ENCODE data around the gene CCIN. TPM values are rescaled to one million over a fixed set of nuclear protein-coding genes. Genes with fewer than 3 reads are reported as not detected.

Gene CCIN
- total RNA-seq, 4 donors from 2014 or later = not detected

- peaks cover 9 to 67% (median 24%) of the 10 kb centered on the region in 4 donors for H3K4me1 ChIP-seq
- no peaks in the 10 kb centered on the region for H3K9me3 ChIP-seq
- H3K4me3 ChIP-seq = no peak overlapping the region
- peak overlapping the region in 3 of 4 donors; percentile 6 to 83 (median 31) for H3K27ac ChIP-seq
- no peaks in the 10 kb centered on the region for H3K36me3 ChIP-seq
- no peaks in the 10 kb centered on the region for H3K27me3 ChIP-seq
- TF ChIP-seq POLR2A (IDR thresholded peaks at IDR 0.05) = no peak
- TF ChIP-seq, protein P1, sequence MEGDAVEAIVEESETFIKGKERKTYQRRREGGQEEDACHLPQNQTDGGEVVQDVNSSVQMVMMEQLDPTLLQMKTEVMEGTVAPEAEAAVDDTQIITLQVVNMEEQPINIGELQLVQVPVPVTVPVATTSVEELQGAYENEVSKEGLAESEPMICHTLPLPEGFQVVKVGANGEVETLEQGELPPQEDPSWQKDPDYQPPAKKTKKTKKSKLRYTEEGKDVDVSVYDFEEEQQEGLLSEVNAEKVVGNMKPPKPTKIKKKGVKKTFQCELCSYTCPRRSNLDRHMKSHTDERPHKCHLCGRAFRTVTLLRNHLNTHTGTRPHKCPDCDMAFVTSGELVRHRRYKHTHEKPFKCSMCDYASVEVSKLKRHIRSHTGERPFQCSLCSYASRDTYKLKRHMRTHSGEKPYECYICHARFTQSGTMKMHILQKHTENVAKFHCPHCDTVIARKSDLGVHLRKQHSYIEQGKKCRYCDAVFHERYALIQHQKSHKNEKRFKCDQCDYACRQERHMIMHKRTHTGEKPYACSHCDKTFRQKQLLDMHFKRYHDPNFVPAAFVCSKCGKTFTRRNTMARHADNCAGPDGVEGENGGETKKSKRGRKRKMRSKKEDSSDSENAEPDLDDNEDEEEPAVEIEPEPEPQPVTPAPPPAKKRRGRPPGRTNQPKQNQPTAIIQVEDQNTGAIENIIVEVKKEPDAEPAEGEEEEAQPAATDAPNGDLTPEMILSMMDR (IDR thresholded peaks at IDR 0.05) = no peak
- no peak for DNase-seq
These were observed 27.4 kb upstream of the CCIN start for GRCh38 chr9:36141761-36142160.

- H3K4me3 ChIP-seq = peak overlapping the region; percentile 9 to 38 (median 28)
- no peak for DNase-seq
- H3K36me3 ChIP-seq = no peaks in the 10 kb centered on the region
- H3K4me1 ChIP-seq = peaks cover 9 to 70% (median 24%) of the 10 kb centered on the region in 4 donors
- H3K9me3 ChIP-seq = no peaks in the 10 kb centered on the region
- H3K27me3 ChIP-seq = no peaks in the 10 kb centered on the region
- peak overlapping the region; percentile 79 to 85 (median 82) for H3K27ac ChIP-seq
- TF ChIP-seq, protein P1 (IDR thresholded peaks at IDR 0.05) = peak in 1 of 6 experiments; percentile 4
- no peak for TF ChIP-seq POLR2A (IDR thresholded peaks at IDR 0.05)
These were observed 26.5 kb upstream of the CCIN start for GRCh38 chr9:36142510-36143244.

DNA sequence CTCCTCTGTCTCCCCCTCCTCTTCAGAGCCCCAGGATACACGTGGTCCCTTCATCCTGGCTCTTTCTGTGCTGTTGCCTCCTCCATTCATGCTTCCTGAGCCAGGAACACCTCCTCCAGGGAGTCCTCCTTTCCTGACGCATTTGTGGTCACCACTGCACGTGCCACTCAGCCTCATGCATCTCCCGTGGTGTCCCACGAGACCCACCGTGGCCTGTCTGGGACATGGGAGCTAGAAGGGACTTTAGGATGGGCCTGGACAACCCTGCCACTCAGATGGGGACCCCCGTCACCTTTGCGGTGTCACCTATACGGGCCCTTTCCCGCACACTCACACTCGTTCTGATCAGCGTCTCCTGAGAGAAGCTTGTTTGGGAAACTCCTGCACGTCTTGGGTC lies 25.9 kb upstream of the CCIN start:
- Histone ChIP-seq H3K4me1 (peaks cover 9 to 71% (median 29%) of the 10 kb centered on the region in 4 donors), H3K27me3 (no peaks in the 10 kb centered on the region), H3K4me3 (peak overlapping the region; percentile 9 to 38 (median 28)), H3K36me3 (no peaks in the 10 kb centered on the region), H3K9me3 (no peaks in the 10 kb centered on the region), H3K27ac (peak overlapping the region; percentile 79 to 85 (median 82))
- TF ChIP-seq POLR2A (IDR thresholded peaks at IDR 0.05) = no peak
- TF ChIP-seq, protein P1 (IDR thresholded peaks at IDR 0.05) = no peak
- no peak for DNase-seq

- no peak for TF ChIP-seq POLR2A (IDR thresholded peaks at IDR 0.05)
- Histone ChIP-seq H3K4me3 (peak overlapping the region in 2 of 4 donors; percentile 36 to 41), H3K4me1 (peaks cover 9 to 71% (median 42%) of the 10 kb centered on the region in 4 donors), H3K9me3 (no peaks in the 10 kb centered on the region), H3K27me3 (no peaks in the 10 kb centered on the region), H3K36me3 (no peaks in the 10 kb centered on the region), H3K27ac (peak overlapping the region in 2 of 4 donors; percentile 79 to 80)
- peak; percentile 21 to 67 (median 67) for DNase-seq
These were observed 24.6 kb upstream of the CCIN start for GRCh38 chr9:36144309-36145232.

DNA sequence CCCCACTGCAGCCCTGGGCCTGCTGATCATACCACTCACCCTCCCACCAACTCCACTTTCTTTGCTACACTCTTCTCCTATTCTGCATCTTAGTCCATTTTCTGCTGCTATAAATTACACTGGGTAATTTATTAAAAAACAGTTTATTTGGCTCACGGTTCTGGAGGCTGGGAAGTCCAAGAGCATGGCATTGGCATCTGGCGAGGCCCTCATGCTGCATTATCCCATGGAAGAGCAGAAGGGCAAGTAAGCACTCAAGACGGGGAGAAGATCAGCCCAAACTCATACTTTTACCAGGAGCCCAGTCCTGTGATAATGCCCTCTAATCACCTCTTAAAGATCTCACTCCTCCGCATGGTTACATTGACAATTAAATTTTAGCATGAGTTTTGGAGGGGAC lies 23.2 kb upstream of the CCIN start:
- DNase-seq = peak in 1 of 3 donors; percentile 2
- H3K27ac ChIP-seq = peak overlapping the region in 2 of 4 donors; percentile 79 to 80
- H3K4me1 ChIP-seq = peaks cover 9 to 72% (median 39%) of the 10 kb centered on the region in 4 donors
- no peak overlapping the region for H3K4me3 ChIP-seq
- H3K36me3 ChIP-seq = no peaks in the 10 kb centered on the region
- no peaks in the 10 kb centered on the region for H3K27me3 ChIP-seq
- H3K9me3 ChIP-seq = no peaks in the 10 kb centered on the region
- TF ChIP-seq, protein P1 (IDR thresholded peaks at IDR 0.05) = no peak
- no peak for TF ChIP-seq POLR2A (IDR thresholded peaks at IDR 0.05)

Data from Peyer's patch (tissue), 4 donors.